Nephron (organoid): ENCODE data around the gene ZCCHC7.
"Not testable (repeated sequence)": the region's sequence is repeated elsewhere in the genome, so short reads cannot be mapped to it uniquely, and the experiment has no call there.

Experiments
- H3K27ac Mint-ChIP-seq, 3 experiments: 2 replicates each; pipeline ENCODE4 v1.8.0; 2020; ENCODE audit warnings: mixed read lengths in 3 of 3, mild to moderate bottlenecking in 2 of 3, moderate library complexity in 1 of 3
- H3K27me3 Mint-ChIP-seq: 2 replicates; pipeline ENCODE4 v1.8.0; 2021; ENCODE audit warnings: low read depth, mild to moderate bottlenecking, moderate library complexity, mixed read lengths
- H3K36me3 Mint-ChIP-seq: 2 replicates; pipeline ENCODE4 v1.8.0; 2020; ENCODE audit warnings: low read depth, mixed read lengths
- H3K4me1 Mint-ChIP-seq: 2 replicates; pipeline ENCODE4 v1.8.0; 2020; ENCODE audit warnings: mixed read lengths
- H3K4me3 Mint-ChIP-seq, 3 experiments: 2 replicates each; pipeline ENCODE4 v1.8.0; 2020; ENCODE audit warnings: mild to moderate bottlenecking in 3 of 3, mixed read lengths in 3 of 3, moderate library complexity in 2 of 3
- H3K9me3 Mint-ChIP-seq: 2 replicates; pipeline ENCODE4 v1.8.0; 2020; ENCODE audit warnings: mixed read lengths
- TF ChIP-seq, protein P1 (sequence below), 3 experiments: fragments of 200-600 bp; sonication (generic); IDR thresholded peaks; one replicate each; pipeline ENCODE4 v1.5.0; 2021; ENCODE audit warnings: antibody characterized with exemption in 3 of 3; ENCODE audit not compliant: unreplicated experiment in 3 of 3

Gene ZCCHC7

DNA sequence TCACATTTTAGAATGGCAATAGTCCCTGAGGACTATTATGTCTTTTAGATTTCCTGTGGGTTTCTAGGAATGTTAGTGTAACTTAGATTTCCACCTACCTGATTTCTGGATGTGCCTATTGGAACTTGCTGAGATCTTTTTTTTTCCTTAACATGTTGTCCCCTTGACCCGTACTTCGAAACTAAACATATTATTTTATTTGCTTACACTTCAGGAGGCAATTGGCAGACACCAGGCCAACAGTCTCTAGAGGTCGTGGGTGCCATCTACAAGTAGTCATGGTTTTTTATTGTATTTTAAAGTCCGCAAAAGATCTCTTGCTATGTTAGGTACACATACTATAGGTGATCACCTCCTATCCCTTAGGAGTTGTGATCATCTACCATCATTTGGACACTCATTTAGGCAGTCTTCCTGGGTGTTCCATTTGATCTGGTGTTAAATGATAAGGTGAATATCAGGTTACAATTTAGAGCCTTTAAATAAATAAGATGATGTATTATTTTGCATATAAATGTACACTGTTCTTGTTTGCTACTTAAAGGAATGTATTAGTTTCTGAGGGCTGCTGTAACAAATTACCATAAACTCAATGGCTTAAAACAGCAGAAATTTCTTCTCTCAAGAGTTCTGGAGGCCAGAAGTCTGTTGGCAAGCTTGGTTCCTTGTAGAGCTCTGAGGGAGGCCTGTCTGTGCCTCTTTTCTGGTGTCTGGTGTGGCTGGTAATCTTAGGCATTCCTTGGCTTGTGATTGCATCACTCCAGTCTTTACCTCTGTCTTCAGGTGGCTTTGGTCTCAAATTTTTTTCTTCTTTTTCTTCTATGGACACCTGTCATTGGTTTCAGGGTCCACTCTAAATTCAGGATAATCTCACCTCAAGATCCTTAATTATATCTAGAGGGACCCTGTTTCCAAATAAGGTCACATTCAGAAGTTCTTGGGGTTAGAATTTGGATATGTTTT lies 64.8 kb downstream of the ZCCHC7 start:
- Mint-ChIP-seq H3K4me3 (no peak overlapping the region), H3K36me3 (peaks cover 26% of the 10 kb centered on the region), H3K27ac (no peak overlapping the region), H3K27me3 (no peaks in the 10 kb centered on the region), H3K9me3 (peaks cover 2% of the 10 kb centered on the region), H3K4me1 (no peaks in the 10 kb centered on the region)
- TF ChIP-seq, protein P1, sequence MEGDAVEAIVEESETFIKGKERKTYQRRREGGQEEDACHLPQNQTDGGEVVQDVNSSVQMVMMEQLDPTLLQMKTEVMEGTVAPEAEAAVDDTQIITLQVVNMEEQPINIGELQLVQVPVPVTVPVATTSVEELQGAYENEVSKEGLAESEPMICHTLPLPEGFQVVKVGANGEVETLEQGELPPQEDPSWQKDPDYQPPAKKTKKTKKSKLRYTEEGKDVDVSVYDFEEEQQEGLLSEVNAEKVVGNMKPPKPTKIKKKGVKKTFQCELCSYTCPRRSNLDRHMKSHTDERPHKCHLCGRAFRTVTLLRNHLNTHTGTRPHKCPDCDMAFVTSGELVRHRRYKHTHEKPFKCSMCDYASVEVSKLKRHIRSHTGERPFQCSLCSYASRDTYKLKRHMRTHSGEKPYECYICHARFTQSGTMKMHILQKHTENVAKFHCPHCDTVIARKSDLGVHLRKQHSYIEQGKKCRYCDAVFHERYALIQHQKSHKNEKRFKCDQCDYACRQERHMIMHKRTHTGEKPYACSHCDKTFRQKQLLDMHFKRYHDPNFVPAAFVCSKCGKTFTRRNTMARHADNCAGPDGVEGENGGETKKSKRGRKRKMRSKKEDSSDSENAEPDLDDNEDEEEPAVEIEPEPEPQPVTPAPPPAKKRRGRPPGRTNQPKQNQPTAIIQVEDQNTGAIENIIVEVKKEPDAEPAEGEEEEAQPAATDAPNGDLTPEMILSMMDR (IDR thresholded peaks at IDR 0.05; ENCODE audit: unreplicated experiment in 3 of 3), result no peak

DNA sequence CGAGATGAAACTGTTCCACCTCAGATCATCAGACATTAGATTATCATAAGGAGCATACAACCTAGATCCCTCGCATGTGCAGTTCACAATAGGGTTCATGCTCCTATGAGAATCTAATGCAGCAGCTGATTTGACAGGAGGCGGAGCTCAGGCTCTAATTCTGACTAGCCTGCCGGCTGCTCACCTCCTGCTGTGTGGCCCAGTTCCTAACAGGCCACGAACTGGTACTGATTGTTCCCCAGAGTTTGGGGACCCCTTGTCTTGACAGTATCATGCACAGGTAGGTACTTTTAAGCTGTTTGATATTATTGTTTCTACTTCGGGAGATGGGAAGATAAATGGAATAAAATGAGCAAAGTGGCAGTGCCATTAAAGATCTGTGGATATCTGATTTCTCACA lies 66.9 kb downstream of the ZCCHC7 start:
- Mint-ChIP-seq H3K27ac (no peak overlapping the region), H3K9me3 (peaks cover 2% of the 10 kb centered on the region), H3K27me3 (no peaks in the 10 kb centered on the region), H3K36me3 (peaks cover 23% of the 10 kb centered on the region), H3K4me1 (no peaks in the 10 kb centered on the region), H3K4me3 (no peak overlapping the region)
- TF ChIP-seq, protein P1 (IDR thresholded peaks at IDR 0.05; ENCODE audit: unreplicated experiment in 3 of 3), result no peak

GRCh38 chr9:37187713-37188439 lies 67.5 kb downstream of the ZCCHC7 start:
- H3K9me3 Mint-ChIP-seq, result peaks cover 2% of the 10 kb centered on the region
- H3K27me3 Mint-ChIP-seq, result no peaks in the 10 kb centered on the region
- TF ChIP-seq, protein P1 (IDR thresholded peaks at IDR 0.05; ENCODE audit: unreplicated experiment in 3 of 3), result no peak
- H3K4me1 Mint-ChIP-seq, result no peaks in the 10 kb centered on the region
- H3K27ac Mint-ChIP-seq, result no peak overlapping the region
- H3K36me3 Mint-ChIP-seq, result peaks cover 23% of the 10 kb centered on the region
- H3K4me3 Mint-ChIP-seq, result no peak overlapping the region

DNA sequence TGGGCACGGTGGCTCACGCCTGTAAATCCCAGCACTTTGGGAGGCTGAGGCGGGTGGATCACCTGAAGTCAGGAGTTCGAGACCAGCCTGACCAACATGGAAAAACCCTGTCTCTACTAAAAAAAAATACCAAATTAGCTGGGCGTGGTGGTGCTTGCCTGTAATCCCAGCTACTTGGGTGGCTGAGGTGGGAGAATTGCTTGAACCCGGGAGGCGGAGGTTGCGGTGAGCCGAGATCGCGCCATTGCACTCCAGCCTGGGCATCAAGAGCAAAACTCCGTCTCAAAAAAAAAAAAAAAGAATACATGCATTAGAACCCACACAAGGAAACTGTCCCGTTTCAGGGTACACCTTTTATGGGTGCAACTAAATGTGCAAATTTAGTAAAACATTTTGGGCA lies 70.4 kb downstream of the ZCCHC7 start:
- H3K27me3 Mint-ChIP-seq, H3K9me3 Mint-ChIP-seq, H3K4me1 Mint-ChIP-seq, H3K4me3 Mint-ChIP-seq, H3K27ac Mint-ChIP-seq: not testable (repeated sequence)
- peaks cover 23% of the 10 kb centered on the region for H3K36me3 Mint-ChIP-seq

DNA sequence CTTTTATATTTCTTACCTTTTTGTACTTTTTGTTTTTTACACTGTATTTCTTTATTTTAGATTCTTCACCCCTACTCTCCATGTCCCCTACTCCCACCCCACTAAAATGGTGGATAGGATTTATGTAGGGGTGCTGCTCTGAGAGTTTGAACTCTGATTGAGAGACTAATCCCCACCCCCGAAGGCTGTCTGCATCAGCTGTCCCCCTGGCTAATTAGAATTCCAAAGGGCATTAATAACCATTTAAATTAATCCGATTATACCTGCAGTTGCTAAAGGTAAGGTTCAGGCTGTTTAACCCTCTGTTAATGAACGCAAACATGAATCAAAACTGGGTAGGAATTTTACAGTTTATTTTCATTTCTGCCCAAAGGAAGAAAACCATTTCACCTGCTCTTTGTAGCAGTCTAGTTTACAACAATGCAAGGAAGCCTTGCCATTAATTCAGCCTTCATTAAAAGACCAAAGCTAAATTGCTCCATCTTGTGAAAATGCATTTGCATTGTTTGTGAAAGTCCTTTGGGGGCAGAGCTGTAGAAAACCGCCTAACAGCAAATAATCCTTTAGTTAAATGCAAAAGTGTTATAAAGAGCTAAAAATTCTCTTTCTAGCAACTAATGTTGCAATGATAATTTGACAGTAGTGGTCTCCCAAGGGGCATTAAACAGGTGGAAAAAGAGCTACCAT lies 71.2 kb downstream of the ZCCHC7 start:
- Mint-ChIP-seq H3K4me3 (no peak overlapping the region), H3K27me3 (no peaks in the 10 kb centered on the region), H3K4me1 (peaks cover 7% of the 10 kb centered on the region), H3K27ac (no peak overlapping the region), H3K9me3 (peaks cover 2% of the 10 kb centered on the region), H3K36me3 (peaks cover 23% of the 10 kb centered on the region)
- TF ChIP-seq, protein P1 (IDR thresholded peaks at IDR 0.05; ENCODE audit: unreplicated experiment in 3 of 3), result no peak

- H3K27me3 Mint-ChIP-seq, result no peaks in the 10 kb centered on the region
- H3K4me3 Mint-ChIP-seq, result no peak overlapping the region
- H3K9me3 Mint-ChIP-seq, result peaks cover 2% of the 10 kb centered on the region
These were observed 72.4 kb downstream of the ZCCHC7 start for GRCh38 chr9:37192803-37193202.

More at GRCh38 chr9:37192803-37193202, 72.4 kb downstream of the ZCCHC7 start:
- H3K4me1 Mint-ChIP-seq, result peaks cover 18% of the 10 kb centered on the region
- peaks cover 19% of the 10 kb centered on the region for H3K36me3 Mint-ChIP-seq
- no peak overlapping the region for H3K27ac Mint-ChIP-seq
- TF ChIP-seq, protein P1 (IDR thresholded peaks at IDR 0.05; ENCODE audit: unreplicated experiment in 3 of 3), result no peak
